Kidney tubule cell (primary cell): ENCODE results near the gene IL22RA1.
A peak's percentile ranks its signal among the peaks of the same experiment; 100 is the strongest.

Experiments used
- DNase-seq: peaks from one replicate; pipeline ENCODE4 v3.0.0-alpha.2; 2018; ENCODE audit warnings: low spot score

The IL22RA1 gene, protein sequence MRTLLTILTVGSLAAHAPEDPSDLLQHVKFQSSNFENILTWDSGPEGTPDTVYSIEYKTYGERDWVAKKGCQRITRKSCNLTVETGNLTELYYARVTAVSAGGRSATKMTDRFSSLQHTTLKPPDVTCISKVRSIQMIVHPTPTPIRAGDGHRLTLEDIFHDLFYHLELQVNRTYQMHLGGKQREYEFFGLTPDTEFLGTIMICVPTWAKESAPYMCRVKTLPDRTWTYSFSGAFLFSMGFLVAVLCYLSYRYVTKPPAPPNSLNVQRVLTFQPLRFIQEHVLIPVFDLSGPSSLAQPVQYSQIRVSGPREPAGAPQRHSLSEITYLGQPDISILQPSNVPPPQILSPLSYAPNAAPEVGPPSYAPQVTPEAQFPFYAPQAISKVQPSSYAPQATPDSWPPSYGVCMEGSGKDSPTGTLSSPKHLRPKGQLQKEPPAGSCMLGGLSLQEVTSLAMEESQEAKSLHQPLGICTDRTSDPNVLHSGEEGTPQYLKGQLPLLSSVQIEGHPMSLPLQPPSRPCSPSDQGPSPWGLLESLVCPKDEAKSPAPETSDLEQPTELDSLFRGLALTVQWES

DNA sequence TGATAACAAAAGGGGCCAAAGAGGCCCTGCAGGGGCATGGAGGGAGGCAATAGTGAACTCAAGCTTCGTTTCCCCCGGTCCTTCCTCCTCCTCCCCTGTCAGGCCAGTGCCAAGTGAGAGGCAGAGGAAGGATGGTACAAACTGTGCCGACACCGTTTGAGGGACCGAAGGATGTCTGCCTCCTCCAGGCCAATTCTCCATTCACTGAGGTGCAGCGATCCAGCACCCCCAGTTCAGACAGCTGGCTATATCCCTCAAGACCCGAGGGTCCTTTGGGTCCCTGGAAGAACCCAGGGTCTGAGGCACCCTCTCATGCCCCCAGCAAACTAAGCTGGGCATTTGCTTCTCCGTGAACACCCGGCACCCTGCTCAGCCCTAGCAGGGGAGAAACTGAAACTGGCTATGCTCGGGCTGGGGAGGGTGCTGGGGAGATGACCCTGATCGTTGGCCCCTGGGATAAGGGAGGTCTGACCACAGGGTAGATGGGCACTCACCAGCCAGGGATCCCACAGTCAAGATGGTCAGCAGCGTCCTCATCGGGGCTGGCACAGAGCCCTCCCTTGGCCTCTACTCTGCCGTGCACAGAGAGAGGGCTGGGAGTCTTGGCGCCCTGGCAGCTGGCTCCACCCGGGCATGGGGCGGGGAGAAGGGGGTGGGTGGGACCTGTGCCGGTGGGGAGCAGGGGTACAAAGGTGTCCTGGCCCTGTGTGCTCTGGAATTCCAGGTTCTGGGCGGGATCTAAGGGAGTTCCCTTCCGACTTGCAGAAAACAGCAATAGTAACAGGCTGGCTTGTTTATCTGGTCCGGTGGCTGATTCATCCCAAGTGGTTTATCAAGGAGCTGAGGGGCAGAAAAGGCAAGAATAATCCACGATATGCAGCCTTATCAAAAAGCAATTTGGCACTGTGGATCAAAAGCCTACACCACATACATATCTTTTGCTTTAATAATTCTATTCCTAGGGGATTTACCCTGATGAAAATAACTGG, at the start of gene IL22RA1:
TSS of gene IL22RA1 (minus strand) at position 595 of the 989 bp plus-strand sequence. CDS start at position 537, 58 bp downstream.
- DNase-seq: peak; percentile 47

DNA sequence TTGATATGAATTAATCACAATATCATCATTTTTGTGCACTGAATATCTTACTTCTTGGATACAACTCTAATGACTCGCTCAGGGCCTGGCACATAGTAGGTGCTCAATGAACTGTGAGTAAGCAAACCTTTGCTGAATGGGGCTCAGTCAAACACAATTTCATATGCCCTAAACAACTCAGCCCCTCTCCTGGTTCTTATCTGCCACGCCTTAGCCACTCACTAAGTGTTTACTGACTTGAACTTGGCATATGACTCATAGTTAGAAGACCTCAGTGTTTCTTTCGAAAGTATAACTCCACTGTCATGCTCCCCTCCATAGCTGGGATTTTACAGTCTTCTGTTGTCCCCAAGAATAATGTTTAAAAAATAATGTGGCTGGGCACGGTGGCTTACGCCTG, 48.9 kb upstream of the IL22RA1 start:
- peak; percentile 77 for DNase-seq

DNA sequence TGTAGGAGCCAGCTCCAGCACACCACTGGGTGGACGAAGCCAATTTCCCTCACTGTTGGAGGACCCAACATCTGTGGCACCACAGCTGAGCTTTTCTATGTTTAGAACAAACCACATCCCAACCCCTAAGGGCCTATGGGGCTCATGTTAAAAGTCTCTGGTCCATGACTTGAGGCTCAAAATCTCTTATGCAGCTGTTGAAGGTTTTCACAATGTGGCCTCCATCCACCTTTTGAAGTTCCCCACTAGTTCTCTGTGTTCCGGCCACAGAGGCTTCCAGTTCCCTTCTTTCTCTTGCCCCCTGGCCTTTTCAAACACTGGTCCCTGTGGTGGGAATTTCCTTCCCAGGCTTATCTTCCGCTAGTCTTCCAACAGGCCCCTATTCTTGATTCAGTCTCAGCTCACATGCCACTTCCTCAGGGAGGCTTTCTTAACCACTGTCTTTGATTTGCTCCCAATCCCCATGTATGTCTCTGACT, 48.1 kb upstream of the IL22RA1 start:
- DNase-seq: no peak

DNA sequence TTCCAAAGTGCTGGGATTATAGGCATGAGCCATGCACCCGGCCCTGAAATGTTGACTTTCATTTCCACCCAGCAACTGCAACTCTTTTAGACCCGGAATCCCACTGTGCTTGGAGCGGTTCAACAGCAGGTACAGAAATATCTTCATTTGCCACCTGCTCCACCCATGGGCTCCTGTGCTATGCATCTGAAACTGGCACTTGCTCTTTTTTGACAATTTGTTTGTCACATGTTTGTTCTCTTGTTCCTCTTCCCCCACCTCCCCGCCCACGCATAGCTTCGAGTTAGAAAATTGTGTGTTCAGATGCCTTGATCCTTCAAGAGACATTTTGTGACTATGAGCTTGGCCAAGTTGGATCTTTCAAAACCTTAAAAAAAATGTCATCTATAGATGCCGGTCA, 46.6 kb upstream of the IL22RA1 start:
- no peak for DNase-seq

DNA sequence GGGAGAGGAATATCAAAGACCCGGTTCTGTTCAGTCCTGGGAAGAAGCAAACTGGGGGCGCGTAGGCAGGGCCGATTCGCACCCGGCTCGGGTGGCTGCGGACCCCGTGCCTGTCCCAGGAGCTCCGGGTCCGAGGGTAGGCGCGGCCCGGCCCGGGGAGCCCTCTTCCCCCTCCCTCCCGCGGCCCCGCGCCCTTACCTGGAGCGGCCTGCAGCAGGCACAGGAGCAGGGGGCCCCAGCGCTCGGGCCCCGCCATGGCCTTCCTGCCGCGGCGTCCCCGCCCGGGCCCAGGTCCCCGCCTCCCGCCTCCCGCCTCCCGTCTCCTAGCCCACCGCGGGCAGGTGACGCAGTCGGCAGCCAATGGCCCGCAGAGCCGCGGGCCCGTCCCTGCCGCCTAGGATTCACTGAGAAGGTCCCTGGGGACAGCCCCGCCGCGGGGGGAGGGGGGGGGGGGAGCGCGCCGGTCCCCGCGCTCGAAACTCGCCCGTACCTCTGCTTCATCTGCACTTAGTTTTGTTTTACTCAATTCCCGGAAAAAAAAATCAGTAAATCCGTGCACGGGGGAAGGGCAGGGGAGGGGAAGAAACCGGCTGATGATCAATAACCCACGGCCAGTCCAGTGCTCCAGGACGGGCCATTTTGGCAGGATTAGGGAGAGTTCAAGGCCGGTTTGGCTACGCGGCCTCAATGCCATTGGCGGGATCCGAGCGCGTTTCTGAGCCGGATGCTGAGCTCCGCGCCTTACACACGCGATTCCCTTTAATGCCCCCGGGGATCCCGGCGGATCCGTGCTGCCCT, 44.3 kb upstream of the IL22RA1 start, which contains the start of gene IFNLR1:
TSS of gene IFNLR1 (minus strand) at position 297 of the 798 bp plus-strand sequence. CDS start at position 256, 41 bp downstream.
- peak; percentile 83 for DNase-seq

DNA sequence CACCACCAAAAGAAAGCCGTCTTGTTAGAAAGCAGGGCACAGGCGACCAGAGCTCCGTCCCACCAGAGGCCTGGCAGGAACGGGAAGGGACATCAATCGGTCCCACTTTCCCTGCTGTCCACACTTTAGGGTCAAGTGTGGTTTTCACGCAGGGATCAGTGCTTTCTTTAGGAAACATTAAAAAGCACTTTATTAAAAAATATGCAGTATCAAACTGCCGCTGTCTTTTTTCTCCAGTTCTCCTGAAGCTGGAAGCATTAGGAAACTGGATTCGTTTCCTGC, 43.7 kb upstream of the IL22RA1 start:
- DNase-seq: no peak

DNA sequence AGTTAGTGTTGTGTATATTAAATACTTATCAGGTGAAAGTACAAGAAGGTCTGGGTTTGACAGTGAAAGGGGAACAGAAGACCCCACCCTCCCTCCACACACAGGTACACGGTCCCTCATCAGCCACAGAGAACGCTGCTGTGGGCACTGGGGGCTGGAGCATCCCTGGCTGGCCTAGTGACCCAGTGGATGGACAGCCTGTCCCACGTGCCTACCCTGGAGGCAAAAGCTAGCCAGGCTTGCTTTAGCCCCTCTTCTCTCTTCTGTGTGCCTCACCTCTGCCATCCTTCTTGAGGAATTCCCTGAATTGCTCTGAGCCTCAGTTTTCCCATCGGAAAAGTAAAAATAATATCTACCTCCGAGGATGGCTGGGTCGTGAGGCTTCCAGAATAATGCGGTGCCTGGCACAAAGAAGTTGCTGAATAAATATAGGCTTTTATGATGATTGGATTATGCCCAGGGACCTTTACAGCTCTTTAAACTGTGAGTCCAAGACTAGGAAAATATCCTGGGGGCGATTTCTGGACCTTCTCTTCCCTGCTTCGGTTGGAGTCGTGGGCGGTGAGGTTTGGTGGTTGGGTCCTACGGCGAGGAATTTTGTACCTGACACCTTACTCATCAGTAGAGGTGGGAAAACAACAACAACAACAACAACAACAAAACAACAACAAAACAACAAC, 43.2 kb upstream of the IL22RA1 start:
- no peak for DNase-seq

DNA sequence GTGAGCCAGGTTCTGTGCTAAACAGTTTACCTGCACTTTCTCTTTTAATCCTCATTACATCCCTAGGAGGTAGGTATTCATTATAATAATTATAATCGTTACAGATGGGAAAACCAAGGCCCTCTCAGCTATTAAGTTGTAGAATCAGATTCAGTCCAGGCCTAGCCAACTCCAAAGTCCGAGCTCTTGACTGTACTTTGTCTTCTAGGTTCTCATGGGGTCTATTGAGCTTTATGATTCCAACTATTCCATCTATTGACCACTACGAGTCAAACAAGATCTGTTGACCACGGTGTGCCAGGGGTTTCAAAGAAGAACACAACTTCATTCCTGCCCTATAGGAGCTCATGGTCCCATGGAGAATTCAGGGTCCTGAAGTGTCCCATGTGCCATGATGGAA, 42.1 kb upstream of the IL22RA1 start:
- DNase-seq: no peak

DNA sequence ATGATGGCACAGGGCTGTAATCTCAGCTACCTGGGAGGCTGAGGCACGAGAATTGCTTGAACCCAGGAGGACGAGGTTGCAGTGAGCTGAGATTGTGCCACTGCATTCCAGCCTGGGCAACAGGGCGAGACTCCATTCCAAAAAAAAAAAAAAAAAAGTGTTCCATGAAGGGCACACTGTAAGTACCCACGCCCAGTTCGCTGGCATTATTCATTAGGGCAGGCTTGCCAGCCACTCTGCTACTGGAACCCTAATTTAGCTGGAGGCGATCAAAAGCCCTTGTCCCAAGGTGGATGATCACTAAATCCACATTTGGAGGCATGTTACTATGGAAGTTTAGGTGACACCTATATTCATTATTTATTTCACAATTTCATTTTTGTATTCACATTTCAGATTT, 39.1 kb upstream of the IL22RA1 start:
- DNase-seq: no peak

DNA sequence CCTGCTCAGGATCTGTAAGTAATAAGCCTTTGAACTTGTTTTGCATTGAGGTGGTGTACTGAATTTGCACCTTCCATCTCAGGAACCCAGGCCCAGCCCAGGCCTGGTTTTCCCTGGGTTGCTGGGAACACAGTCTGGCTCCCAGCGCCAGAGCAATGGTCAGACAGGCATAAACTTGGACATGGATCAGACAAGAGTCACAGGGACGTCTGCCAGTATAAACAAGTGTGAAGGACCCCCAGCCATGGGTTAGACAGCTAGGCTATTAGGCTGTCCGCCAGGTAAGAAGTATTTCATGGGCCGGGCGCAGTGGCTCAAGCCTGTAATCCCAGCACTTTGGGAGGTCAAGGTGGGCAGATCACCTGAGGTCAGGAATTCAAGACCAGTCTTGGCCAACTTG, 38.7 kb upstream of the IL22RA1 start:
- no peak for DNase-seq

DNA sequence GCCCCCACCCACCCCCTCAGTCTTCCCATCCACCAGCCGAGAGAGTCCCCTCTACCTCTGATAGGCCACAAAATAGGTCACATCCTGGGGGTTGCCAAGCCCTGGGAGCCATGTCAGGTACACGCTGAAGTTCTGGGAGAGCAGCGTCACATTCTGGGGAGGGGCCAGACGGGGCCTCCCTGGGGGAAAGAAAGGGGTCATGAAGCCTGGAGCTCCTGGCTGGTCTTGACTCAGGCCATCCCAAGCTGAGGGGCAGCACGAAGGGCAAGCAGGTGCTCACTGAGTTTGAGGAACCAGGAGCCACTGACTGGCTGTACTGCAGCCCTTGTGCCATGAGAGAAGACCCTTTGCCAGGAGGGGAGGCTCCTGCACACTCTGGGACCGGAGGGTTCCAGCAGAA, 37.7 kb upstream of the IL22RA1 start:
- DNase-seq: no peak

DNA sequence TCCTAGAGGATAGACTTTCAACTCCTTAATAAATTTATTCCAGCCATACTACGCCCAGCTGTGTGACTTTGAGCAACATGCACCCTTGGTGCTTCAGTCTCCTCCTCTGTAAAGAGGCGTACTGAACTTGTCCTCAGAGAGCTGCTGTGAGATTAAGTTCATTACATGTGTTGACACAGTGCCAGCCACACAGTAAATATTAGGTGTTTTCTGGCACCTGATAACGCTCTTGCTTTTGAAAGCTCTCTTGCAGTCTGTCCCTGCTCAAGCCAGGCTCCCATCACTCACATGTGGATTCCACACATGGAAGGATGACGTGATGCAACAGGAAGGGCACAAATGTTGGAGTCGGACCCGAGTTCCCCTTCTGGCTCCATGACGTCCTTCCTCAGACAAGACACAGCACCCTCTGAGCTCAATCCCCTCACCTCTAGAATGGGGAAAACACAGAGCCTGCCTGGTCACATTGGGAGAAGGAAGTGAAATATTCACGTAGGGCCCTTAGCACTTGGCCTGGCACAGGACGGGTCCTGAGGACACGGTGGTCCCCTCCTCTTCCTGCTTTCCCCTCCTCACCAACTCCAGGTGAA, 36.4 kb upstream of the IL22RA1 start:
- no peak for DNase-seq

DNA sequence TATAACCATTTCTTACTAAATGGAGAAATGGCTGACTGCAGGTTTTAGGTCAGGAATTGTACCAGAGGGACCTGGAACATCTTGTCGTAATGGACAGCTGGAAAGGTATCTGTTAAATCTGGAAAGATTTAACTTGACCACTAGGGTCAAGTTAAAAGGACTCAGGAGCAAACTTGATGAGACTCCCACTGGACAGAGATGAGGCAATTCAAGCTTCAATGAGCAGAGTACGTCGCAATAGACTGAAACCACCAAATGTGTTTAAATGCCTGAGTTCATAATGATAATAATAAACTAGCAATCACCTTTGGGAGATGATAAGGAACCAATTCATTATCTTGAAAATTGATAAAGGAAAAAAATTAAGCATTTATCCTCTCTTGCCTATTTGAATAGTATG, 35.5 kb upstream of the IL22RA1 start:
- DNase-seq: no peak

DNA sequence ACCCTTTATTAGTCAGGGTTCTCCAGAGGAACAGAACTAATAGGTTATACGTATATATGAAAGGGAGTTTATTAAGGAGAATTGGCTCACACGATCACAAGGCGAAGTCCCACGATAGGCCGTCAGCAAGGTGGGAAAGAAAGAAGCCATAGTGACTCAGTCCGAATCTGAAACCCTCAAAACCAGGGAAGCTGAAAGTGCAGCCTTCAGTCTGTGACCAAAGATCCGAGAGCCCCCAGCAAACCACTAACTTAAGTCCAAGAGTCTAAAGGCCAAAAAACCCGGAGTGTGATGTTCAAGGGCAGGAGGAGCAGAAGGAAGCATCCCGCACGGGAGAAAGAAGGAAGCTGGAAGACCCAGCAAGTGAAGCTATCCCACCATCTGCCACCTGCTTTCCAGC, 34.2 kb upstream of the IL22RA1 start:
- DNase-seq: no peak

DNA sequence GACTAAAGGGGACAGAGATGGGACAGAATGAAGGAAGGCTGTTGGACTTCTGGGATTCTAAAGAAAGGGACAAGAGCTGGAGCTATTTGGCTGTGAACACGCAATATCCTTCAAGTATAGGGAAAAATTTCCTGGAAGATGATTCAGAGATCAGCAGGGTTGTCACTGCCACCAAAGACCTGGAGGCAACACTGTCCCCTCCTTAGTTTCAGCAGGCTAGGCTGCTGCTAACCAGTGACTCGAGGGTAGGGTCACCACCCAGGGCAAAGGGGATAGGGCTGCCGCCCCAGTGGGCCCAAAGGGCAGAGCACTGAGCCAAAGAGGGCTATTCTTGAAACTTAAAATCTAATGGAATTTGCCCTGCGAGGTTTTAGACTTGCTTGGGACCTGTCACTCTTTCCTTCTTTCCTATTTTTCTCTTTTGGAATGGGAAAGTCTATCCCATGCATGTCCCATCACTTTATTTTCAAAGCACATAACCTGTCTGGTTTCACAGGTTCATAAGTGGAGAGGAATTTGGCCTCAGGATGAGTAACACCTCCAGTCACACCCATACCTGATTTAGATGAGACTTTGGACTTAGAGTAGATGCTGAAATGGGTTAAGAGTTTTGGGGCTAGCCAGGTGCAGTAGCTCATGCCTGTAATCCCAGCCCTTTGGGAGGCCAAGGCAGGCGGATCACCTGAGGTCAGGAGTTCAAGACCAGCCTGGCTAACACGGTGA, 32.3 kb upstream of the IL22RA1 start:
- peak; percentile 53 for DNase-seq

DNA sequence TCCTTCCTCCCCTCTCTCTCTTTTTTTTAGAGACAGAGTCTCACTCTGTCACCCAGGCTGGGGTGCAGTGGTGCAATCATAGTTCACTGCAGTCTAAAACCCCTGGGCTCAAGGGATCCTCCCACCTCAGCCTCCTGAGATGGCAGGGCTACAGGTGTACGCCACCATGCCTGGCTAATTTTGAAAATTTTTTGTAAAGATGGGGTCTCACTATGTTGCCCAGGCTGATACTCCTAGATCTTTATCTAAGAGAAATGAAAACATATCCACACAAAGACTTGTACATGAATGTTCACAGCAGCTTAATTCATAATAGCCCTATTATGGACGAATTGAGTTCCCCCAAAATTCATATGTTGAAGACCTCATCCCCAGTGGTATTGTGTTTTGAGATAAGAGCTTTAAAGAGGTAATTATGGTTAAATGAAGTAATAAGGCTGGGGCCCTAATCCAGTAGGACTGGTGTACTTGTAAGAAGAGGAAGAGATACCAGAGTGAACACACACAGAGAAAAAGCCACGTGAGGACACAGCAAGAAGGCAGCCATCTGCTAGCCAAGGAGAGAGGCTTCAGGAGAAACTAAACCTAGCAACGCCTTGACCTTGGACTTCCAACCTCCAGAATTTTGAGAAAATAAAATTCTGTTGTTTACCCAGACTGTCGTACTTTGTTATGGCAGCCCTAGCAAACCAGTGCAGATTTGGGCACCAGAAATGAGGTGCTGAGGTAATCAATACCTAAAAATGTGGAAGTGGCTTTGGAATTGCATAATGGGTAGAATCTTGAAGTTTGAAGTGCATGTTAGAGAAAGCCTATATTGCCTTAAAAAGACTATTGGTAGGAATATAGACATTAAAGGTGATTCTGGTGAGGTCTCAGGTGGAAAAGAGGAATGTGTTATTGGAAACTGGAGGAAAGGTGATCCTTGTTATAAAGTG, 31.0 kb upstream of the IL22RA1 start:
- DNase-seq: no peak

DNA sequence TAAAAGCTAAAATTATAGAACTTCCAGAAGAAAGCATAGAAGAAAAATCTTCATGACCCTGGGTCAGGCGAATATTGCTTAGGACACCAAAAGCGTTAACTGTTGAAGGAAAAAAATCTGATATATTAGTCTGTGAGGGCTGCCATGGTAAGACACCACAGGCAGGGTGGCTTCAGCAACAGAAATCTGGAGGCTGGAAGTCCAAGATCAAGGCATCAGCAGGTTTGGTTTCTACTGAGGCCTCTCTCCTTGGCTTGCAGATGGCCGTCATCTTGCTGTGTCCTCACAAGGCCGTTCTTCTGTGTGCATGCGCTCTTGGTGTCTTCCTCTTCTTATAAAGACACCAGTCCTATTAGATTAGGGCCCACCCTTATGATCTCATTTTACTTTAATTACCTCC, 29.7 kb upstream of the IL22RA1 start:
- no peak for DNase-seq

DNA sequence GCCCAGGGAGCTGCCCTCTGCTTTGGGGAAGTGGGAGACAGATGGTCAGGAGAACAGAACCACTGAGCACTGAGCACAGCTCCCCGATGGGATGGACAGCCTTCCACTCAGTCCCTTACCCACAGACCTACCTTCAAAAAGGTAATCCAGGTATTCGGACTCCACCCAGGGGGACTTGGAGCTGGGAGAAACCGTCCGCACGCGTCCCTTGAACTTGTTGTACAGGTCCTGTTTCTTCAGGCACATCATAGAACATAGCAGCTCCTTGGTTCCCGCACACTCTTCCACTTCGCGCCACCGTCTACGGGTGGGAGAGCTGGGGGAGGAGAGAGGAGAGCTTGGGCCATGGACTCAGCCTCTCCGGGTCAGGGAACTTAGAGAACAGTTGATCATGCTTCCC, 26.3 kb upstream of the IL22RA1 start:
- no peak for DNase-seq

DNA sequence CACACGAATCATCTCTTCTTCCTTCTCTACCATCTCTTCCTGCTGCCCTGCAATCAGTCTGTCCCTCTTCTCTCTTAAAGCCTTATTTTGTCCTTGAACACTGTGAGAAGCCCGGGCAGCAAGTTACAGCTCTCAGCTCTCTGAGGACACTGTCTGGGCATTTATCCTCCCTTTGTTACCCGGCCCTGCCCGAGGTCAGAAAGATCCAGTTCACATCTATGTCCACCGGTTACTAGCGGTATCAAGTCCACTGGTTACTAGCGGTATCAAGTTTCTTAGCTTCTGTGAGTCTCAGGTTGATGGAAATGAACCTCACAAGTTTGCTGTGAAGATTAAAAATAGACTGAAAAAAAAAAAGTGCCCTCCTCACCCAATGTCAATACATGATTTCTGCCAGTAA, 25.3 kb upstream of the IL22RA1 start:
- DNase-seq: no peak
